ENCODE data around the gene MAT2B. TPM values are rescaled to one million over a fixed set of nuclear protein-coding genes. Genes with fewer than 3 reads are reported as not detected.

The MAT2B gene
- total and polyA plus RNA-seq, 9 of the 15 experiments (the other 6 are each of a cell fraction or from before 2014, with no cell fraction given): 32.0 to 57.7 (median 43.6) TPM

DNA sequence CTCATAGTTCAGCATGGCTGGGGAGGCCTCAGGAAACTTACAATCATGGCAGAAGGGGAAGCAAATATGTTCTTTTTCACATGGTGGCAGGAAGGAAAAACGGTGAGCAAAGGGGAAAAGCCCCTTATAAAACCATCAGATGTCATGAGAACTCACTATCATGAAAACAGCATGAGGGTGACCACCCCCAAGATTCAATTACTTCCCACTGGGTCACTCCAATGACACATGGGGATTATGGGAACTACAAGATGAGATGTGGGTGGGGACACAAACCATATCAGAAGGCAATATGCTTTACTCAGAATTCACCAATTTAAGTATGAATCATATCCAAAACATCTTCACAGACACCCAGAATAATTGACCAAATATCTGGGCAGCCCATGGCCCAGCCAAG is 19.7 kb downstream of the MAT2B start:
- FAIRE-seq (no peak), DNase-seq (ENCODE audit: extremely low read depth in 1 of 4, low spot score in 3 of 4) (no peak)
- BruUV-seq (replicated peaks): no TSS peak

DNA sequence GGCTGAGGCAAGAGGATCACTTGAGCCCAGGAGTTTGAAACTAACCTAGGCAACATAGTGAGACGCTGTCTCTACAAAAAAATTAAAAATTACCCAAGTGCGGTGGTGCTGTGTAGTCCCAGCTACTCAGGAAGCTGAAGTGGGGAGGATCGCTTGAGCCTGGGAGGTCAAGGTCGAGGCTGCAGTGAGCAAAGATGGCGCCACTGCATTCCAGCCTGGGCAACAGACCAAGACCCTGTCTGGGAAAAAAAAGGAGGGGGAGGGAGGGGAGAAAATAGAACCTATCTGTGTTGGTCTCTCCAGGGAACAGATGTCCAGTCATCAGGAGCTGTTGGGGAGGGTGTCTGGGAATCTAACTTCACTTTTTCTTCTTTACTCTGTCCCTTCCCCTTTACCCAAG is 24.3 kb downstream of the MAT2B start:
- no peak for TF ChIP-seq ZNF717 (CRISPR knock-in tag; IDR thresholded peaks at IDR 0.05)
- no peak for TF ChIP-seq CHD1 (IDR thresholded peaks at IDR 0.05; ENCODE audit: low read length)
- TF ChIP-seq HNRNPLL (IDR thresholded peaks at IDR 0.05; ENCODE audit: low read depth, low read length, poor library complexity, severe bottlenecking): no peak
- TF ChIP-seq MAFK (IDR thresholded peaks at IDR 0.05; ENCODE audit: low read length): no peak
- no peak for TF ChIP-seq HMGXB4 (CRISPR knock-in tag; IDR thresholded peaks at IDR 0.05)
- TF ChIP-seq SMARCA4 (IDR thresholded peaks at IDR 0.05): no peak
- H4K20me1 ChIP-seq (replicated peaks; ENCODE audit: control insufficient read depth, insufficient read depth, low read length): no peaks in the 10 kb centered on the region
- H3K27ac ChIP-seq (ENCODE audit: extremely low read depth, low read depth, low read length): no peak overlapping the region
- intact Hi-C loops (cut with micrococcal nuclease) (no loop called here), in situ Hi-C loops (cut with MboI) (no loop called here)
- FAIRE-seq (no peak), ATAC-seq (no peak; the same call in 2 of the 3 replicates), DNase-seq (ENCODE audit: extremely low read depth in 1 of 4, low spot score in 3 of 4) (no peak)
- CTCF ChIA-PET (ENCODE audit: low intra/inter-chr PET ratio): no interaction called here
- no peaks in the 10 kb centered on the region for H3K9me1 ChIP-seq (ENCODE audit: control insufficient read depth, insufficient read depth, low read length)
- 9% methylated on average over 5 of the region's 5 CpGs for WGBS (ENCODE audit: insufficient coverage, low coverage, missing lambda C conversion rate)
- H3K4me3 ChIP-seq: no peak overlapping the region
- no peak overlapping the region for H3K4me2 ChIP-seq (ENCODE audit: insufficient read depth, low read length)
- H2AFZ ChIP-seq (ENCODE audit: low read depth, low read length): no peak overlapping the region
- H3K9ac ChIP-seq (ENCODE audit: insufficient read depth in 1 of 2, low read depth in 2 of 2, low read length in 2 of 2): no peak overlapping the region
- no TSS peak for BruUV-seq (replicated peaks)
- no peaks in the 10 kb centered on the region for H3K4me1 ChIP-seq (replicated peaks in 1 of 2; ENCODE audit: control insufficient read depth in 2 of 2, insufficient read depth in 2 of 2, low read length in 2 of 2)
- no peaks in the 10 kb centered on the region for H3K79me2 ChIP-seq (ENCODE audit: control insufficient read depth, insufficient read depth, low read length)
- no peaks in the 10 kb centered on the region for H3K36me3 ChIP-seq (ENCODE audit: control insufficient read depth, insufficient read depth, low read length)
- POLR2A ChIA-PET: interaction anchor here (0.6 kb wide), 1 partner anchor 68 kb away, joined by 3 read pairs; no protein-coding TSS in a partner anchor
- no peaks in the 10 kb centered on the region for H3K9me3 ChIP-seq (replicated peaks; ENCODE audit: control insufficient read depth, insufficient read depth, low read depth, low read length)
- H3K27me3 ChIP-seq (ENCODE audit: control insufficient read depth in 2 of 2, insufficient read depth in 2 of 2, low read length in 2 of 2): no peaks in the 10 kb centered on the region

More for the DNA sequence above, 19.7 kb downstream of the MAT2B start:
- Histone ChIP-seq H3K27me3 (ENCODE audit: control insufficient read depth in 2 of 2, insufficient read depth in 2 of 2, low read length in 2 of 2) (no peaks in the 10 kb centered on the region), H3K36me3 (ENCODE audit: control insufficient read depth, insufficient read depth, low read length) (peaks cover 4% of the 10 kb centered on the region; the same call in 1 of the 3 replicates), H3K79me2 (ENCODE audit: control insufficient read depth, insufficient read depth, low read length) (no peaks in the 10 kb centered on the region), H3K4me1 (replicated peaks in 1 of 2; ENCODE audit: control insufficient read depth in 2 of 2, insufficient read depth in 2 of 2, low read length in 2 of 2) (no peaks in the 10 kb centered on the region), H3K4me2 (ENCODE audit: insufficient read depth, low read length) (no peak overlapping the region), H3K4me3 (no peak overlapping the region), H3K27ac (ENCODE audit: extremely low read depth, low read depth, low read length) (no peak overlapping the region), H2AFZ (ENCODE audit: low read depth, low read length) (no peak overlapping the region), H3K9ac (ENCODE audit: insufficient read depth in 1 of 2, low read depth in 2 of 2, low read length in 2 of 2) (no peak overlapping the region), H3K9me1 (ENCODE audit: control insufficient read depth, insufficient read depth, low read length) (no peaks in the 10 kb centered on the region), H4K20me1 (replicated peaks; ENCODE audit: control insufficient read depth, insufficient read depth, low read length) (no peaks in the 10 kb centered on the region), H3K9me3 (replicated peaks; ENCODE audit: control insufficient read depth, insufficient read depth, low read depth, low read length) (no peaks in the 10 kb centered on the region)
- TF ChIP-seq NUFIP1 (IDR thresholded peaks at IDR 0.05; ENCODE audit: partially characterized antibody) (no peak), MTA3 (IDR thresholded peaks at IDR 0.05; ENCODE audit: borderline replicate concordance) (no peak)
- in situ Hi-C loops (cut with MboI): no loop called here
- CTCF ChIA-PET (ENCODE audit: low intra/inter-chr PET ratio): no interaction called here
- POLR2A ChIA-PET: no interaction called here
- ATAC-seq: no peak
- WGBS (ENCODE audit: insufficient coverage, low coverage, missing lambda C conversion rate): 0% methylated on average over 1 of the region's 1 CpG
- intact Hi-C loops (cut with micrococcal nuclease): no loop called here

Measured in K562 (cell line).